ENCODE measurements around the gene IDH3A. TPM values are rescaled to one million over a fixed set of nuclear protein-coding genes. Genes with fewer than 3 reads are reported as not detected.

The IDH3A gene
- total and polyA plus RNA-seq, 12 donors = 110 to 509 (median 450) TPM

DNA sequence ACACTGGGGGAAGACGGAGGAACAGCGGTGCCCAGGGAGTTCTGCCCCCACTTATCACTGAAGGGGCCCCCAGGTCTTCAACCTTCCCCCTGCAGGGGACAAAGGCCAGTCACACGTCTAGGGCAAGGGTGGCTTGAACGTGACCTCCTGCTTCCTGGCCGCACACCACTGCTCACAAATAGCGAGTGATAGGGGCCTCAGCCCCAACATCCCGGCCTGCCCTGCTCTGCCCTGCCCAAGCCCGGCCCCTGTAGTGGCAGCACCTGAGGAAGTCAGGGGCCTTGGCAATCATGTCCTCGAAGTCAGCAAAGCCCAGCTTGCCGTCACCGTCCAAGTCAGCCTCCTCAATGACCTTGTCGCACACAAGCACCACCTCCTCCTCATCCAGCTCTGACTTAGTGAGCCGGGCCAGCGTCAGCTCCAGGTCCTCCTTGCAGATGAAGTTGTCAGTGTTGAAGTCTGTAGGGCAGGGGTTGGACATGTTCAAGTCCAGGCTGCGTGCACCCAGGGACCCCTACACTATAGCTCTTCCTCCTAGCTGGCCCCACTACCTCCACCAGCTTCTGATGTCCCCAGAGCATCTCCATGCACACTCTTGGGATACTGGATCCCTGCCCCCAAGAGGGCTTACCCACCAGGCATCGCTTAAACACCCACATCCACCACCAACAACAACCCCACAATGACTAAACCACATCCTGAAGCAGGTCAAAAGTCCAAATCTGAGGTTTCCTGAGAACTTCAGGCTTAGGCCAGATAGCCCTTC lies 43.5 kb upstream of the IDH3A start:
- intact Hi-C loops (cut with DNase I) = loop anchor here in 4 of 10 donors (1.0 to 5.0 kb wide), 4 partner anchors 98 to 139 kb away; no protein-coding TSS in a partner anchor
- peaks cover 0 to 45% (median 0%) of the 10 kb centered on the region in 9 donors for H3K4me1 ChIP-seq
- H3K27ac ChIP-seq = peak overlapping the region in 1 of 10 donors; percentile 1
- no peak for DNase-seq
- H3K9me3 ChIP-seq = no peaks in the 10 kb centered on the region
- ATAC-seq = no peak
- H3K4me3 ChIP-seq = no peak overlapping the region
- TF ChIP-seq, protein P1, sequence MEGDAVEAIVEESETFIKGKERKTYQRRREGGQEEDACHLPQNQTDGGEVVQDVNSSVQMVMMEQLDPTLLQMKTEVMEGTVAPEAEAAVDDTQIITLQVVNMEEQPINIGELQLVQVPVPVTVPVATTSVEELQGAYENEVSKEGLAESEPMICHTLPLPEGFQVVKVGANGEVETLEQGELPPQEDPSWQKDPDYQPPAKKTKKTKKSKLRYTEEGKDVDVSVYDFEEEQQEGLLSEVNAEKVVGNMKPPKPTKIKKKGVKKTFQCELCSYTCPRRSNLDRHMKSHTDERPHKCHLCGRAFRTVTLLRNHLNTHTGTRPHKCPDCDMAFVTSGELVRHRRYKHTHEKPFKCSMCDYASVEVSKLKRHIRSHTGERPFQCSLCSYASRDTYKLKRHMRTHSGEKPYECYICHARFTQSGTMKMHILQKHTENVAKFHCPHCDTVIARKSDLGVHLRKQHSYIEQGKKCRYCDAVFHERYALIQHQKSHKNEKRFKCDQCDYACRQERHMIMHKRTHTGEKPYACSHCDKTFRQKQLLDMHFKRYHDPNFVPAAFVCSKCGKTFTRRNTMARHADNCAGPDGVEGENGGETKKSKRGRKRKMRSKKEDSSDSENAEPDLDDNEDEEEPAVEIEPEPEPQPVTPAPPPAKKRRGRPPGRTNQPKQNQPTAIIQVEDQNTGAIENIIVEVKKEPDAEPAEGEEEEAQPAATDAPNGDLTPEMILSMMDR (IDR thresholded peaks at IDR 0.05) = no peak
- WGBS, 2 donors = 86 to 89% methylated on average over 16 of the region's 16 CpGs
- H3K27me3 ChIP-seq = no peaks in the 10 kb centered on the region
- no peaks in the 10 kb centered on the region for H3K36me3 ChIP-seq

DNA sequence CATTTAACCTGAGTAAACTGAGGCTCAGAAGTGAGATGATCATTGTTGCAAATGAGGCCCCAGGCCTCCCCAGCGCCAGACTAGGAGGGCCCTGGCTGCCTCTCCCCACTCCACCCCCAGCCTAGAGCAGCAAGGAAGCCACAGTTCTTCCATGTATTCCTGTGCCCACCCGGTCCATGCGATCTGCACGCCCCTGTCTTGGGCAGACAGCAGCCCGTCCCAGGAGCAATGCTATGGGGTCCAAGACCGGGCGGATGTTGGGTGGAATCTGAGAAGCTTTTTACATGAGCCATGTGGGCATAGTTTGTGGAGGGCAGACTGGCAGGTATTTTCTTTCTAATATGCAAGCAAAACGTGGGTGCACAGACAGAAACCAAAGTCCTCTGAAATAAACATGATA lies 41.7 kb upstream of the IDH3A start:
- no peak for ATAC-seq
- no peak for DNase-seq
- TF ChIP-seq, protein P1 (IDR thresholded peaks at IDR 0.05) = no peak
- Histone ChIP-seq H3K27me3 (no peaks in the 10 kb centered on the region), H3K4me1 (peaks cover 0 to 44% (median 0%) of the 10 kb centered on the region in 9 donors), H3K27ac (no peak overlapping the region), H3K9me3 (no peaks in the 10 kb centered on the region), H3K36me3 (no peaks in the 10 kb centered on the region), H3K4me3 (no peak overlapping the region)
- intact Hi-C loops (cut with DNase I) = loop anchor here in 3 of 10 donors (2.0 to 5.0 kb wide), 3 partner anchors 100 to 140 kb away; no protein-coding TSS in a partner anchor
- 95 to 98% methylated on average over 8 of the region's 8 CpGs for WGBS, 2 donors

DNA sequence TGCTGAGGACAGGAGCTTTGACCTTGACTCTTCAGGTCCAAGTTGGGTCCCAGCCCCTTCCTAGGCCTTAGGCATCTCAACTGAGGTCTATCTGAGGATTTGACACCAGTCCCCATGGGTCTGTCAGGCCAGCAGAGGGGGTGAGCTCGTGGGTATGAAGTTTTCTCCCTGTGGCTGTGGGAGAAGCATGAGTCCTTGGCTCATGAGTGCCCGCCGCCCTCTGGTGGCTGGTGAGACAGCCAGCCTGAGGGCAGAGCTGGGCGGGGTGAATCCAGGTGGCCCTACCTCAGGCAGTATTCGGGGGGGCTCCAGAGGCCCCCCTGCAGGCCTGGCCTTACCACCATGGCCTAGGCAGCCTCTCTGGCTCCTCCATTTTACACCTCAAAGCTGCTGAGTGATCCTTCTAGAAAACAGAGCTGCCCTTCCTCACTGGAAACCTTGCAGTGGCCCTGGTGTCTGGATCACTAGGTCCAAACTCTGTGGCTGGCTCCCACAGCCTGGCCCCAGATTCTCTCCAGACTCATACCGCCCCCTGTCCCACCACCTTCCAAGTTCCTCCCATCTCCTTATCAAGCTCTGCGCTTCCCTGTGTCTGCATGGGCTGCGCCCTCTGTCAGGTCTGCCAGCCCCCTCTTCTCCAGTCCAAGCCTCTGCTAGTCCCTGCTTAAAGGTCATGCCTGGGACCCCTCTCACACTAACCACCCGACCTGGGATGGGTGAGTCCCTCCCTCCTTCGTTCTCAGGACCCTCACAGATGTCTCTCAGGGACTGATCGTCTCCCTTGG lies 40.7 kb upstream of the IDH3A start:
- WGBS, 2 donors = 44 to 46% methylated on average over 11 of the region's 11 CpGs
- ATAC-seq = peak; percentile 81 to 92 (median 89)
- Histone ChIP-seq H3K4me1 (peaks cover 0 to 38% (median 0%) of the 10 kb centered on the region in 9 donors), H3K27ac (no peak overlapping the region), H3K27me3 (no peaks in the 10 kb centered on the region), H3K4me3 (no peak overlapping the region), H3K36me3 (no peaks in the 10 kb centered on the region), H3K9me3 (no peaks in the 10 kb centered on the region)
- DNase-seq = peak; percentile 83 to 85
- TF ChIP-seq, protein P1 (IDR thresholded peaks at IDR 0.05) = peak; percentile 89 to 97 (median 95)
- intact Hi-C loops (cut with DNase I) = loop anchor here in 9 of 10 donors (1.0 to 5.0 kb wide), 6 partner anchors 101 to 150 kb away; no protein-coding TSS in a partner anchor

DNA sequence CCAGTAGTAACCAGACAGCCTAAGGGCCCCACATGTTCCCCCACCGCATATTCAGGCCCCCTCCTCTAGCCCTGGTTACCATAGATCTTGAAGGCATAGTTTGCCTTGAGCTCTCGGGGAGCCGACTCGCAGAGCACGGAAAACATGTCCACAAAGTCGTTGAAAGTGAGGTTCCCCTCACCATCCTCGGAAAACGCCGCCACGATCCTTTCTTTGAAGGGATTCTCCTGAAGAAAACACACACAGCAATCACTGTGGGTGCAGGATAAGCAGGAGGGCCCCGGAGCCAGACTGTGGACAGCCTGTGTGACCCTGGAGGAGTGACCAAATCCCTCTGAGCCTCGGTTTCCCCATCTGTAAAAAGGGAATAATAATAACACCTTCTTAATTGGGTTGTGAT lies 40.0 kb upstream of the IDH3A start:
- intact Hi-C loops (cut with DNase I) = loop anchor here in 8 of 10 donors (2.0 to 5.0 kb wide), 5 partner anchors 102 to 150 kb away; no protein-coding TSS in a partner anchor
- ATAC-seq (no peak), DNase-seq (no peak)
- no peak overlapping the region for H3K27ac ChIP-seq
- no peaks in the 10 kb centered on the region for H3K27me3 ChIP-seq
- TF ChIP-seq, protein P1 (IDR thresholded peaks at IDR 0.05) = no peak
- 93% methylated on average over 12 of the region's 12 CpGs for WGBS, 2 donors
- H3K9me3 ChIP-seq = no peaks in the 10 kb centered on the region
- no peaks in the 10 kb centered on the region for H3K36me3 ChIP-seq
- H3K4me1 ChIP-seq = peaks cover 0 to 32% (median 0%) of the 10 kb centered on the region in 9 donors
- no peak overlapping the region for H3K4me3 ChIP-seq
